GM23248 (cell line): ENCODE measurements around the gene DGKI. TPM values are rescaled to one million over a fixed set of nuclear protein-coding genes. Genes with fewer than 3 reads are reported as not detected.
A peak's percentile ranks its signal among the peaks of the same experiment; 100 is the strongest.

Experiments
- DNase-seq: peaks from one replicate; pipeline ENCODE4 v3.0.0-alpha.2; 2015
- H2AFZ ChIP-seq: fragments of 200-600 bp; sonication (generic); 2 replicates; pipeline ENCODE4 v1.6.1; 2016; ENCODE audit warnings: antibody characterized with exemption
- H3F3A ChIP-seq: fragments of 200-600 bp; sonication (generic); 2 replicates; pipeline ENCODE4 v1.6.1; 2016; ENCODE audit warnings: mild to moderate bottlenecking, antibody characterized with exemption, mixed run types; ENCODE audit not compliant: insufficient read depth
- H3K27ac ChIP-seq: fragments of 200-600 bp; sonication (generic); 2 replicates; pipeline ENCODE4 v1.5.1; 2016; ENCODE audit warnings: mild to moderate bottlenecking
- H3K27me3 ChIP-seq: fragments of 200-600 bp; sonication (generic); replicated peaks from 2 replicates; pipeline ENCODE4 v1.6.1; 2016; ENCODE audit warnings: mild to moderate bottlenecking; ENCODE audit not compliant: insufficient read depth
- H3K36me3 ChIP-seq: fragments of 200-600 bp; sonication (generic); 2 replicates; pipeline ENCODE4 v1.6.1; 2016; ENCODE audit warnings: low read depth, mild to moderate bottlenecking
- H3K4me1 ChIP-seq: fragments of 200-600 bp; sonication (generic); 2 replicates; pipeline ENCODE4 v1.6.1; 2016; ENCODE audit warnings: mild to moderate bottlenecking; ENCODE audit not compliant: insufficient read depth
- H3K4me2 ChIP-seq: fragments of 200-600 bp; sonication (generic); one replicate; pipeline ENCODE4 v1.6.1; 2016; ENCODE audit warnings: mild to moderate bottlenecking; ENCODE audit not compliant: unreplicated experiment
- H3K4me3 ChIP-seq: fragments of 200-600 bp; sonication (generic); 2 replicates; pipeline ENCODE4 v1.5.1; 2016; ENCODE audit warnings: mild to moderate bottlenecking
- H3K79me2 ChIP-seq: fragments of 200-600 bp; sonication (generic); 2 replicates; pipeline ENCODE4 v1.6.1; 2016; ENCODE audit warnings: mild to moderate bottlenecking; ENCODE audit not compliant: insufficient read depth
- H3K9ac ChIP-seq: fragments of 200-600 bp; sonication (generic); 2 replicates; pipeline ENCODE4 v1.6.1; 2016; ENCODE audit warnings: mild to moderate bottlenecking
- H3K9me2 ChIP-seq: fragments of 200-600 bp; sonication (generic); 2 replicates; pipeline ENCODE4 v1.6.1; 2016; ENCODE audit warnings: mixed run types, mild to moderate bottlenecking, moderate library complexity; ENCODE audit not compliant: insufficient read depth
- H3K9me3 ChIP-seq: fragments of 200-600 bp; sonication (generic); one replicate; pipeline ENCODE4 v1.6.1; 2017; ENCODE audit warnings: low read depth
- H4K20me1 ChIP-seq: fragments of 200-600 bp; sonication (generic); 2 replicates; pipeline ENCODE4 v1.6.0; 2016; ENCODE audit not compliant: insufficient read depth
- EZH2 ChIP-seq: fragments of 200-600 bp; sonication (generic); IDR thresholded peaks from 2 replicates; pipeline ENCODE4 v1.6.1; 2018; ENCODE audit warnings: antibody characterized with exemption, mild to moderate bottlenecking; ENCODE audit not compliant: insufficient read depth, poor library complexity, severe bottlenecking
- EZH2phosphoT487 ChIP-seq: fragments of 200-600 bp; sonication (generic); IDR thresholded peaks from 2 replicates; pipeline ENCODE4 v1.6.1; 2018; ENCODE audit warnings: antibody characterized with exemption, moderate library complexity, mild to moderate bottlenecking, low read depth; ENCODE audit not compliant: insufficient read depth
- WGBS, 2 experiments: methylation state at CpG; one replicate each; pipeline ENCODE4 v1.1.6; 2015 to 2017; ENCODE audit warnings: low lambda C conversion rate in 2 of 2, low coverage in 1 of 2; ENCODE audit errors: missing lambda C conversion rate in 2 of 2; 5-methylcytosine and 5-hydroxymethylcytosine counted together
- in situ Hi-C: fragments of 300-500 bp; cut with MboI; formaldehyde crosslinking; loops from 2 replicates; pipeline ENCODE4 v1.15.0; 2020
- polyA plus RNA-seq: library from polyadenylated mRNA; unstranded; fragments of >200 nt; fragmentation: Nextera tagmentation; extraction: Ambion mirVana; gene quantifications from 2 replicates; pipeline ENCODE4 v1.2.1, GENCODE V29; 2016
- total RNA-seq: library from RNA; depleted of rRNA; stranded (reverse); fragments of >200 nt; shearing (Covaris generic); gene quantifications from 2 replicates; pipeline ENCODE4 v1.2.3, GENCODE V29; 2014

DGKI gene
- total and polyA plus RNA-seq, 2 experiments from 2014 or later: 5.4 to 25.9 TPM

- WGBS, 2 experiments: 67 to 70% methylated on average over 6 of the region's 6 CpGs
- H3K4me1 ChIP-seq: no peaks in the 10 kb centered on the region
- TF ChIP-seq EZH2 (no peak), EZH2phosphoT487 (no peak)
- H3K4me3 ChIP-seq: no peak overlapping the region
- H3F3A ChIP-seq: no peaks in the 10 kb centered on the region
- no peaks in the 10 kb centered on the region for H3K36me3 ChIP-seq
- H2AFZ ChIP-seq: no peak overlapping the region
- H3K9me3 ChIP-seq: no peaks in the 10 kb centered on the region
- no peaks in the 10 kb centered on the region for H3K9me2 ChIP-seq
- no peaks in the 10 kb centered on the region for H3K79me2 ChIP-seq
- in situ Hi-C loops: no loop called here
- H3K4me2 ChIP-seq: no peak overlapping the region
- H3K27ac ChIP-seq: no peak overlapping the region
- no peak for DNase-seq
- H3K9ac ChIP-seq: no peak overlapping the region
- no peaks in the 10 kb centered on the region for H4K20me1 ChIP-seq
- H3K27me3 ChIP-seq: no peaks in the 10 kb centered on the region
Observed at GRCh38 chr7:137345799-137346449, 500.9 kb downstream of the DGKI start.

- Histone ChIP-seq H3K79me2 (no peaks in the 10 kb centered on the region), H3K4me3 (peak within 1 kb of the TSS; percentile 76), H3K4me1 (no peaks in the 10 kb centered on the region), H3K27me3 (no peaks in the 10 kb centered on the region), H3K9ac (peak within 1 kb of the TSS; percentile 32), H3K4me2 (peak within 1 kb of the TSS; percentile 91), H3K9me3 (no peaks in the 10 kb centered on the region), H3K9me2 (no peaks in the 10 kb centered on the region), H2AFZ (peak within 1 kb of the TSS; percentile 83), H3K36me3 (no peaks in the 10 kb centered on the region), H4K20me1 (no peaks in the 10 kb centered on the region), H3F3A (no peaks in the 10 kb centered on the region), H3K27ac (no peak within 1 kb of the TSS)
- TF ChIP-seq EZH2phosphoT487 (no peak), EZH2 (no peak)
- peak; percentile 74 for DNase-seq
- in situ Hi-C loops: no loop called here
- 0 to 2% methylated on average over 23 of the region's 23 CpGs for WGBS, 2 experiments
Observed at GRCh38 chr7:137343281-137343841, 503.4 kb downstream of the DGKI start, which contains the start of gene PTN. Gene PTN, minus strand, starts transcription at chr7:137343733. Its CDS starts 88,760 bp downstream, at chr7:137254973.

- Histone ChIP-seq H2AFZ (peak overlapping the region; percentile 83), H3K27me3 (no peaks in the 10 kb centered on the region), H3K9me3 (no peaks in the 10 kb centered on the region), H3K27ac (no peak overlapping the region), H3F3A (no peaks in the 10 kb centered on the region), H3K79me2 (no peaks in the 10 kb centered on the region), H3K9me2 (no peaks in the 10 kb centered on the region), H3K36me3 (no peaks in the 10 kb centered on the region), H3K4me2 (peak overlapping the region; percentile 91), H4K20me1 (no peaks in the 10 kb centered on the region), H3K9ac (peak overlapping the region; percentile 32; the same call in 1 of the 2 replicates), H3K4me1 (no peaks in the 10 kb centered on the region), H3K4me3 (peak overlapping the region; percentile 76)
- peak; percentile 12 for DNase-seq
- TF ChIP-seq EZH2: no peak
- TF ChIP-seq EZH2phosphoT487: no peak
- WGBS, 2 experiments: 36 to 52% methylated on average over 5 of the region's 5 CpGs
- in situ Hi-C loops: no loop called here
Observed at GRCh38 chr7:137342828-137343261, 503.9 kb downstream of the DGKI start.

GRCh38 chr7:137342265-137342664 lies 504.5 kb downstream of the DGKI start:
- Histone ChIP-seq H3K4me2 (peak overlapping the region; percentile 91), H3K4me1 (no peaks in the 10 kb centered on the region), H3K4me3 (peak overlapping the region; percentile 76), H3K36me3 (no peaks in the 10 kb centered on the region), H3K9me3 (no peaks in the 10 kb centered on the region), H3K9ac (no peak overlapping the region), H3K27me3 (no peaks in the 10 kb centered on the region), H2AFZ (peak overlapping the region; percentile 83; the same call in 1 of the 2 replicates), H3K9me2 (no peaks in the 10 kb centered on the region), H3K27ac (no peak overlapping the region), H4K20me1 (no peaks in the 10 kb centered on the region), H3K79me2 (no peaks in the 10 kb centered on the region), H3F3A (no peaks in the 10 kb centered on the region)
- peak; percentile 13 for DNase-seq
- 44 to 46% methylated on average over 3 of the region's 3 CpGs for WGBS, 2 experiments
- TF ChIP-seq EZH2: no peak
- TF ChIP-seq EZH2phosphoT487: no peak
- in situ Hi-C loops: no loop called here
